Measurements from ENCODE around the gene LPP.

DNA sequence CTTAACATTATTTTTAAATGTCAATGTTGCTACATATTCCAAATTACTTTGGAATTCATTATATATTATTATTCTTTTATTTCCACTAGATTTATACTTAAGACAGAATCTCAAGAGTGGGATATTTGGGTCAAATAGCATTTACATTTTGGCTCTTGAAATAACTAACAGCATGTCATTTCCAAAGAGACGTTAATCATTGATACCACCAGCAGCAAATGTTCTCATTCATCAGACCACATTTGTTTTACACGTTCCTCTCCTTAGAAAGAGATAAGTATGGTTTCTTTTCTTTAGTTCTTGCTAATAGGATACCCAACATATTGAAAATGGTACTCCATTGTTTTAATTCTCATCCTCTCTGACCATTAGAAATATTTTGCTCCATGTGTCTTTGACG is 229.8 kb downstream of the LPP start:
- TF ChIP-seq, protein P1, sequence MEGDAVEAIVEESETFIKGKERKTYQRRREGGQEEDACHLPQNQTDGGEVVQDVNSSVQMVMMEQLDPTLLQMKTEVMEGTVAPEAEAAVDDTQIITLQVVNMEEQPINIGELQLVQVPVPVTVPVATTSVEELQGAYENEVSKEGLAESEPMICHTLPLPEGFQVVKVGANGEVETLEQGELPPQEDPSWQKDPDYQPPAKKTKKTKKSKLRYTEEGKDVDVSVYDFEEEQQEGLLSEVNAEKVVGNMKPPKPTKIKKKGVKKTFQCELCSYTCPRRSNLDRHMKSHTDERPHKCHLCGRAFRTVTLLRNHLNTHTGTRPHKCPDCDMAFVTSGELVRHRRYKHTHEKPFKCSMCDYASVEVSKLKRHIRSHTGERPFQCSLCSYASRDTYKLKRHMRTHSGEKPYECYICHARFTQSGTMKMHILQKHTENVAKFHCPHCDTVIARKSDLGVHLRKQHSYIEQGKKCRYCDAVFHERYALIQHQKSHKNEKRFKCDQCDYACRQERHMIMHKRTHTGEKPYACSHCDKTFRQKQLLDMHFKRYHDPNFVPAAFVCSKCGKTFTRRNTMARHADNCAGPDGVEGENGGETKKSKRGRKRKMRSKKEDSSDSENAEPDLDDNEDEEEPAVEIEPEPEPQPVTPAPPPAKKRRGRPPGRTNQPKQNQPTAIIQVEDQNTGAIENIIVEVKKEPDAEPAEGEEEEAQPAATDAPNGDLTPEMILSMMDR (IDR thresholded peaks at IDR 0.05; ENCODE audit: low read depth, low read length, poor library complexity, severe bottlenecking) = no peak
- no peak for TF ChIP-seq EZH2phosphoT487 (IDR thresholded peaks at IDR 0.05; ENCODE audit: borderline replicate concordance, low read length)
